CD4-positive, CD25-positive, alpha-beta regulatory T cell (primary cell): ENCODE measurements around the gene PCBP3. TPM values are rescaled to one million over a fixed set of nuclear protein-coding genes. Genes with fewer than 3 reads are reported as not detected.
A peak's percentile ranks its signal among the peaks of the same experiment; 100 is the strongest.

Experiments
- ATAC-seq, 2 donors: fragments of 150-1000 bp; cut with Tn5 transposase; one replicate each; pipeline ENCODE4 v1.10.0; 2021; ENCODE audit warnings: low read depth in 2 of 2, moderate number of reproducible peaks in 2 of 2, moderate library complexity in 1 of 2
- DNase-seq, 3 donors: peaks; one replicate each; pipeline versions ENCODE4 v3.0.0 to v3.0.0-alpha.2; 2012 to 2022; ENCODE audit warnings: mixed read lengths in 1 of 3
- H3K27ac ChIP-seq: one replicate; pipeline ENCODE4 v1.7.0; 2013; ENCODE audit warnings: mild to moderate bottlenecking, low read length; ENCODE audit not compliant: insufficient read depth, poor library complexity, severe bottlenecking
- H3K27me3 ChIP-seq: one replicate; pipeline ENCODE4 v1.7.0; 2013; ENCODE audit warnings: low read length; ENCODE audit not compliant: control insufficient read depth, insufficient read depth
- H3K36me3 ChIP-seq: one replicate; pipeline ENCODE4 v1.7.0; 2013; ENCODE audit warnings: mild to moderate bottlenecking, low read length, moderate library complexity; ENCODE audit not compliant: control insufficient read depth, insufficient read depth
- H3K4me1 ChIP-seq: 2 replicates; pipeline ENCODE4 v1.7.0; 2013; ENCODE audit warnings: mild to moderate bottlenecking, low read length; ENCODE audit not compliant: insufficient read depth, control insufficient read depth, poor library complexity, severe bottlenecking
- H3K4me3 ChIP-seq: one replicate; pipeline ENCODE4 v1.7.0; 2013; ENCODE audit warnings: low read depth, mild to moderate bottlenecking, low read length, moderate library complexity
- H3K9me3 ChIP-seq, 2 experiments: 1 replicate in 1 of 2; 2 replicates in 1 of 2; pipeline ENCODE4 v1.7.0; 2013; ENCODE audit warnings: low read length in 2 of 2, mild to moderate bottlenecking in 1 of 2, moderate library complexity in 1 of 2; ENCODE audit not compliant: control insufficient read depth in 2 of 2
- H3K27ac Mint-ChIP-seq, 3 donors: one replicate each; pipeline ENCODE4 v1.8.0; 2020 to 2022; ENCODE audit warnings: mild to moderate bottlenecking in 3 of 3, mixed read lengths in 3 of 3, moderate library complexity in 2 of 3
- H3K27me3 Mint-ChIP-seq: one replicate; pipeline ENCODE4 v1.8.0; 2022; ENCODE audit warnings: mild to moderate bottlenecking, mixed read lengths
- H3K36me3 Mint-ChIP-seq: one replicate; pipeline ENCODE4 v1.8.0; 2020; ENCODE audit warnings: mixed read lengths
- H3K4me1 Mint-ChIP-seq, 4 donors: one replicate each; pipeline ENCODE4 v1.8.0; 2020 to 2022; ENCODE audit warnings: mixed read lengths in 4 of 4, mild to moderate bottlenecking in 1 of 4
- H3K4me3 Mint-ChIP-seq, 4 donors: one replicate each; pipeline ENCODE4 v1.8.0; 2020 to 2022; ENCODE audit warnings: mild to moderate bottlenecking in 4 of 4, mixed read lengths in 4 of 4, moderate library complexity in 3 of 4
- H3K9me3 Mint-ChIP-seq, 7 donors: one replicate each; pipeline ENCODE4 v1.8.0; 2020 to 2022; ENCODE audit warnings: mixed read lengths in 7 of 7, mild to moderate bottlenecking in 3 of 7, moderate library complexity in 2 of 7
- polyA plus RNA-seq, 4 donors: library from polyadenylated mRNA; unstranded; fragments of 300-500 nt; fragmentation: Illumina TruSeq; gene quantifications; one replicate each; pipeline ENCODE4 v1.2.3, GENCODE V29; 2021
- total RNA-seq: library from RNA; stranded (reverse); gene quantifications from one replicate; pipeline ENCODE4 v1.2.3, GENCODE V29; 2022

PCBP3 gene
- total and polyA plus RNA-seq, 5 donors from 2014 or later: 0.72 to 5.3 (median 2.3) TPM

DNA sequence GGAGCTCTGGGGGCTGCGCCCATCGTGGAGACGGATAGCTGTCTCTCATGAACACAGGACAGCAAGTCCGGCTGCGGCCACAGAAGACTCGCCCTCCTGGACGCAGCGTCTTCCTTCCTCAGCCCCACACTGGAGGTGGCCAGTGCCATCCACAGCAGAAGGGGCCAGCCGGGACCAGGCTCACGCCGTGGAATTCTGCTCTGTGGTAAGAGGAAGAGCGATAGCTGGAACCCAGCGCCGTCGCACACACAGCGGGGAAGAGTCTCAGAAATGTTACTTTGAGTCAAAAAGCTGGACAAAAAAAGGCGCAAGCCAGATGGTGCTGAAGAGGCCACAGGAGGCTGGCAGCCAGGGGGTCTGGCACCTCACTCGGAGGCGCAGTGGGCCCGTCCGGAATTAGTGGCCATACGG lies 224.2 kb downstream of the PCBP3 start:
- Mint-ChIP-seq H3K36me3 (no peaks in the 10 kb centered on the region), H3K4me3 (no peak overlapping the region), H3K4me1 (no peaks in the 10 kb centered on the region), H3K27ac (no peak overlapping the region), H3K27me3 (no peaks in the 10 kb centered on the region), H3K9me3 (peaks cover 0 to 1% (median 0%) of the 10 kb centered on the region in 7 donors)
- no peak for DNase-seq
- no peaks in the 10 kb centered on the region for H3K9me3 ChIP-seq
- no peaks in the 10 kb centered on the region for H3K27me3 ChIP-seq
- no peaks in the 10 kb centered on the region for H3K4me1 ChIP-seq
- no peak overlapping the region for H3K27ac ChIP-seq
- H3K4me3 ChIP-seq: no peak overlapping the region
- no peak for ATAC-seq
- no peaks in the 10 kb centered on the region for H3K36me3 ChIP-seq

DNA sequence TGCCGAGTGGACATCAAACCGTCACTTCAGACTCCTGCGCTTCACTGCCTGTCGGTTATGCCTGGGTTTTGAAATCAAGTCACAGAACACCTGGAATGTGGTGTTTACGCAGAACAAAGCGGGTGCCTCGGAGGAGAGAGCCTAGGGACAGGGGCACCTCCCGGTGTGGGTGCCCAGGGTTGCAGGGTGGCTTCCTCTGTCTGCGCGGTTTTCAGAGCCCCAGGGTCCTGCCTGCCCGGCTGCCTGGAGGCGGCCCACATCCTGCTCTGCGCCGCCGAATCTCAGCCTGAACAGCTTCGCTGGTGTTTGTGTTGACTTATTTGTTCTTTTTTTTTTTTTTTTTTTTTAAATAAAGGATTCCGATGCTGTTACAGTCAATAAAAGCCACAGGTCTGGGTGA lies 224.6 kb downstream of the PCBP3 start:
- ATAC-seq (no peak), DNase-seq (no peak)
- Histone ChIP-seq H3K9me3 (no peaks in the 10 kb centered on the region), H3K4me3 (no peak overlapping the region), H3K4me1 (no peaks in the 10 kb centered on the region), H3K27ac (no peak overlapping the region), H3K36me3 (no peaks in the 10 kb centered on the region), H3K27me3 (no peaks in the 10 kb centered on the region)
- Mint-ChIP-seq H3K36me3 (no peaks in the 10 kb centered on the region), H3K9me3 (peaks cover 0 to 1% (median 0%) of the 10 kb centered on the region in 7 donors), H3K27ac (no peak overlapping the region), H3K27me3 (no peaks in the 10 kb centered on the region), H3K4me3 (no peak overlapping the region), H3K4me1 (no peaks in the 10 kb centered on the region)

DNA sequence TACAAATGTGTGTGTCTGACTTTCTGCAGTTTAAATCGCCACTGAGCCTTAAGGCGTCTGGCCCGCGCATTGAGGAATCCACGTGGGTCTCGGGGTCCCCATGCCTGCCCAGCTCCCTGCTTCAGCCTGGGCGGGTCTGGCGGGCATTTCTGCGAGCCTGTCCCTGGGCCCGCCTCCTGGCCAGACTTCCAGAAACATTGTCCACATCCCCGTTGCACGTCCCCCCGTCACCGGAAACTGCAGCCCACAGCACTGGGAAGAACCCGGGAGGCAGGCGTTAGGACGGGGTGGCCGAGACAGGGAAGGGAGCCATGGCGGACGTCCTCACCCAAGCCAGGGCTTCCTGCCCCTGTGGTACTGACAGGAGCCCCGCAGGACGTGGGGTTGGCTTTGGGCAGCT lies 225.0 kb downstream of the PCBP3 start:
- Mint-ChIP-seq H3K4me3 (no peak overlapping the region), H3K27ac (no peak overlapping the region), H3K9me3 (peaks cover 0 to 1% (median 0%) of the 10 kb centered on the region in 7 donors), H3K27me3 (no peaks in the 10 kb centered on the region), H3K36me3 (no peaks in the 10 kb centered on the region), H3K4me1 (no peaks in the 10 kb centered on the region)
- Histone ChIP-seq H3K4me1 (no peaks in the 10 kb centered on the region), H3K36me3 (no peaks in the 10 kb centered on the region), H3K27ac (no peak overlapping the region), H3K4me3 (no peak overlapping the region), H3K9me3 (no peaks in the 10 kb centered on the region), H3K27me3 (no peaks in the 10 kb centered on the region)
- DNase-seq: no peak
- no peak for ATAC-seq

DNA sequence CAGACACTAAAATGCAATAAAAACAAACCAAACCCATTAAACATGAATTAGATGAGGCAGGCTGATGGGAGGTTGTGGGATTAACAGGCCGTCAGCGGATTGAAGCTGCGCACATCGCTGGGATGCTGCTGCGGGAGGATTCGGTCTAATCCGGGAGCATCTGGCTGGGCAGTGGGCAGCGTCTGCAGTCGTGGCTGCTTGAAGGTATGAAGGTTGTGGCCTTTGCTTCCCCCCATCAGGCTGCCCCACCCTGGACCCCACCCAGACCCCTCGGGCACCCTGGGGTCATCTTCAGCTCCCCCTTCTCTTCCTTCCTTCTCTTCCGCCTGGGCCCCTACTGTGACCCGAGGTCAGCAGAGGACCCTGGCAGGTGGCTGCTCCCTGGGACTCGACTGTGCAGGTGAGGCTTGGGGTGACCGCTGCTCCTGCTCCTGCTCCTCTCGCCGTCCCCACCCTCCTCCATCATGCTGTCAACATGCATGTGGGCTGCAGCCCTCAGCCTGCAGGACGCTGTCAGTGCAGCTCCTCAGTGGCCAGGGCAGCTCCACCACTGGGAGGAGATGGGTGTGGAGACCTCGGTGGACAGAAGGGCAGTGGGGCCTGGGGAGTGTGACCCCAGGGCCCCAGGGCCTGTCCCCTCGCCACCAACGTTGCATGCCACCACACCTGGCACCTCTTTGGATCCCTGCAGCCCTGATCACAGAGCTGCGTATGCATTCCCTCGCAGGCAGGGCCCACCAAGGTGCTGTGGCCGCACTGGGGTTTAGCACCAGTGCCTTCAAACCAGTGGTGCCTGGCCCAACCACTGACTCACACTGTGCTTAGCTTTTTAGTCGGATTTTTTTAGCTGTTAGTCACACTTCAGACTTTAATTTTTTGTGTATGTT lies 225.8 kb downstream of the PCBP3 start:
- Mint-ChIP-seq H3K9me3 (peaks cover 0 to 1% (median 0%) of the 10 kb centered on the region in 7 donors), H3K27ac (peak overlapping the region in 1 of 3 donors; percentile 23), H3K4me3 (no peak overlapping the region), H3K27me3 (no peaks in the 10 kb centered on the region), H3K4me1 (no peaks in the 10 kb centered on the region), H3K36me3 (no peaks in the 10 kb centered on the region)
- Histone ChIP-seq H3K27me3 (no peaks in the 10 kb centered on the region), H3K4me3 (no peak overlapping the region), H3K4me1 (no peaks in the 10 kb centered on the region), H3K27ac (no peak overlapping the region), H3K9me3 (no peaks in the 10 kb centered on the region), H3K36me3 (no peaks in the 10 kb centered on the region)
- DNase-seq: no peak
- ATAC-seq: no peak

DNA sequence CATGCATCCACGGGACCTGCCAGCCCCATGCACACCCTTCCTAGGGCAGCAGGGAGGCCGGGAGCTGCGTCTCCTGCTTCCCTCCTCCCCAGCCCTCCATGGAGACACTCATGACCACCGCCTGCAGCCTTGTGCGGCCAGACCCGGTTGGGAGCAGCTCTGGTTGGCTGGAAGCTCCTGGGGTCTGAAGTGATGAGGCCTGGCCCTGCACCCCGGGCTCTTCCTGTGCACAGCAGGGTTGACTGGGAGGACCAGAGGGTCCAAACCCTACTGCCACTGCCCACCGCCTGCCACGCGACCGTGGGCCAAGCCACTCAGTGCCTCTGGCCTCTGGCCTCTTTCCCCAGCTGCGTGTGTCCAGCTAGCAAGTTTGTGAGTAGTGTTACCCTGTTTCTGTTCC lies 226.9 kb downstream of the PCBP3 start:
- no peak overlapping the region for H3K4me3 ChIP-seq
- Mint-ChIP-seq H3K36me3 (no peaks in the 10 kb centered on the region), H3K9me3 (peaks cover 0 to 1% (median 0%) of the 10 kb centered on the region in 7 donors), H3K4me1 (no peaks in the 10 kb centered on the region), H3K4me3 (no peak overlapping the region), H3K27ac (no peak overlapping the region), H3K27me3 (peaks cover 2% of the 10 kb centered on the region)
- H3K9me3 ChIP-seq: no peaks in the 10 kb centered on the region
- no peaks in the 10 kb centered on the region for H3K27me3 ChIP-seq
- ATAC-seq (no peak), DNase-seq (no peak)
- H3K36me3 ChIP-seq: no peaks in the 10 kb centered on the region
- H3K4me1 ChIP-seq: no peaks in the 10 kb centered on the region
- H3K27ac ChIP-seq: no peak overlapping the region

DNA sequence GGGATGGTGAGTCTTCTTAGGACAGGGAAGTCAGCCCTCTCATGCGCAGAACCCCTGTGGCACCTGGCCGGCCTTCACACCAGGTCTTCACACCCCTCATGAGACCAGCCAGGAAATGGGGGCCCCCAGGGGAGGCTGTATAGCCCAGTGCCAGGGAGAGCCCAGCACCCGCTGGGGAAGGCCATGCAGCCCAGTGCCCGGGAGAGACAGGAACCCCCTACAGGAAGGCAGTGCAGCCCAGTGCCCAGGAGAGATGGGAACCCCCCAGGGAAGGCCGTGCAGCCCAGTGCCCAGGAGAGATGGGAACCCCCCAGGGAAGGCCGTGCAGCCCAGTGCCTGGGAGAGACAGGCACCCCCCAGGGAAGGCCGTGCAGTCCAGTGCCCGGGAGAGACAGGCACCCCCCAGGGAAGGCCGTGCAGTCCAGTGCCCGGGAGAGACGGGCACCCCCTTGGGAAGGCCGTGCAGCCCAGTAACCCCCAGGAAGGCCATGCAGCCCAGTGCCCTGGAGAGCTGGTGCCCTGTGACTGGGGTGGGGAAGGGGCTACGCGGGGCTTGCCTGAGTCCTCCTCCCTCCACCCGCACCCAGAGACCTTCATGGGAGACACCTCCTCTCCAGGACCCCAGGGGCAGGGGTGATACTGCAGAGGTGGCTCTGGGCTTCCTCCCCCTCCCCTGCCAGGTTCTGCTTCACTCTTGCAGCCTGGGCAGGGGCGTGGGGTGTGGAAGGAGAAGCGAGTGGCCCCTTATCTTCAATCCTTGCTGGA lies 227.5 kb downstream of the PCBP3 start:
- no peak overlapping the region for H3K4me3 ChIP-seq
- ATAC-seq: no peak
- no peaks in the 10 kb centered on the region for H3K27me3 ChIP-seq
- Mint-ChIP-seq H3K4me3 (no peak overlapping the region), H3K9me3 (no peaks in the 10 kb centered on the region), H3K4me1 (no peaks in the 10 kb centered on the region), H3K27ac (no peak overlapping the region), H3K36me3 (no peaks in the 10 kb centered on the region), H3K27me3 (peaks cover 5% of the 10 kb centered on the region)
- H3K4me1 ChIP-seq: no peaks in the 10 kb centered on the region
- no peaks in the 10 kb centered on the region for H3K36me3 ChIP-seq
- no peak overlapping the region for H3K27ac ChIP-seq
- no peak for DNase-seq
- H3K9me3 ChIP-seq: no peaks in the 10 kb centered on the region

DNA sequence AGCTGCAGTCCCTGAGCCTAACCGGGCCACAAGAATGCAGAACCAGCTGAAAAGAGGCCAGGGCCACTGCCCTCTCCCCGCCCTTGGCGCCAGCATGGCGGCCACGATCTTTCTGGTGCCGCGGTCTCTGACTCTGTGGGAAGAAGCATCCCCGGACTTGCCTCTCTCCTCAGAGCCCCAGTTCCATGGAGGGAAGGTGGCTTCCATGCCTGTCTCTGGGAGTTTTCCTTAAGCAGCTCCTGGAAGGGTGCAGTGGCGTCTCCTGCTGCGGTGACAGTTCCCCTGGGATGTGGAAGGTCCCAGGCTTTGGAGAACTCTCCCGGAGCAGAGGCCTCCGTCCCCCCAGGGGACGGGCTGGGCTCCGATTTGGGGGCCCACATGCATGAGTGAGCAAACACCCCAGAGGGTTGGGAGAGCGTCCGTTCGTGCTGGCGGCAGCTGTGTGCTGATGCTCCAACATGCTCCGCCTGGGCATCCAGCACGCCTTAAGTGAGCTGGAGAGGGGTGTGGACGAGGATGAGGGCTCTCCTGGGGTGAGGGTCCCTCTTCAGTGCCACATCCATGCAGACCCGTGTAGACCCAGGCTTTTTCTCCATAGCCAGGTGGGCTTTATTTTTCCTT lies 228.2 kb downstream of the PCBP3 start:
- no peaks in the 10 kb centered on the region for H3K4me1 ChIP-seq
- H3K4me3 ChIP-seq: no peak overlapping the region
- H3K27ac ChIP-seq: no peak overlapping the region
- Mint-ChIP-seq H3K27me3 (peaks cover 5% of the 10 kb centered on the region), H3K36me3 (no peaks in the 10 kb centered on the region), H3K27ac (no peak overlapping the region), H3K9me3 (no peaks in the 10 kb centered on the region), H3K4me3 (no peak overlapping the region), H3K4me1 (no peaks in the 10 kb centered on the region)
- ATAC-seq: no peak
- no peaks in the 10 kb centered on the region for H3K36me3 ChIP-seq
- no peaks in the 10 kb centered on the region for H3K27me3 ChIP-seq
- H3K9me3 ChIP-seq: no peaks in the 10 kb centered on the region
- DNase-seq: no peak
